Sigmoid colon (tissue), 4 donors: ENCODE measurements around the gene SRD5A1.

Experiments used
- EP300 ChIP-seq, 4 donors: sonication (generic); formaldehyde crosslinking; IDR thresholded peaks; one replicate each; pipeline ENCODE4 v1.6.1; 2017; ENCODE audit warnings: antibody characterized with exemption in 4 of 4
- POLR2AphosphoS5 ChIP-seq, 4 donors: sonication (generic); formaldehyde crosslinking; IDR thresholded peaks; one replicate each; pipeline ENCODE4 v1.6.1; 2017; ENCODE audit warnings: antibody characterized with exemption in 4 of 4
- TF ChIP-seq, protein P1 (sequence below), 4 experiments: fragments of 450-650 bp in 3 of 4; fragments of 200-600 bp in 1 of 4; IDR thresholded peaks; one replicate each; pipeline ENCODE4 v1.5.1; 2016 to 2019; ENCODE audit warnings: antibody characterized with exemption in 4 of 4, mild to moderate bottlenecking in 3 of 4, moderate library complexity in 2 of 4

DNA sequence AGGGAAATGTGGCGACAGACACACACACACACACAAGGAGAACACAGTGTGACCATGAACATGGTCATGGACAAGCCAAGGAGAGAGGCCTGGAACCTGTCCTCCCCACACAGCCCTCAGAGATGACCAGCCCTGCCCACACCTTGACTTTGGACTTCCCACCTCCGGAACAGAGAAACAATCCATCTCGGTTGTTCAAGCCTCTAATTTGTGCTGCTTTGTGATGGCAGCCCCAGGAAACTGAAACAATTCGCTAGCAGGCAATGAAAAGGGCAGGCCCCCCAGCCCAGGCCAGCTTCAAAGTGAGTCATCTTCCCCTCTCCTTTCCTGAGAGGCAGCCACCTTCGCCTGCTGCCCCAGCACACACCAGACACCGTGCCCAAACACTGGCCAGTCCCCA is 48.1 kb upstream of the SRD5A1 start:
- TF ChIP-seq, protein P1, sequence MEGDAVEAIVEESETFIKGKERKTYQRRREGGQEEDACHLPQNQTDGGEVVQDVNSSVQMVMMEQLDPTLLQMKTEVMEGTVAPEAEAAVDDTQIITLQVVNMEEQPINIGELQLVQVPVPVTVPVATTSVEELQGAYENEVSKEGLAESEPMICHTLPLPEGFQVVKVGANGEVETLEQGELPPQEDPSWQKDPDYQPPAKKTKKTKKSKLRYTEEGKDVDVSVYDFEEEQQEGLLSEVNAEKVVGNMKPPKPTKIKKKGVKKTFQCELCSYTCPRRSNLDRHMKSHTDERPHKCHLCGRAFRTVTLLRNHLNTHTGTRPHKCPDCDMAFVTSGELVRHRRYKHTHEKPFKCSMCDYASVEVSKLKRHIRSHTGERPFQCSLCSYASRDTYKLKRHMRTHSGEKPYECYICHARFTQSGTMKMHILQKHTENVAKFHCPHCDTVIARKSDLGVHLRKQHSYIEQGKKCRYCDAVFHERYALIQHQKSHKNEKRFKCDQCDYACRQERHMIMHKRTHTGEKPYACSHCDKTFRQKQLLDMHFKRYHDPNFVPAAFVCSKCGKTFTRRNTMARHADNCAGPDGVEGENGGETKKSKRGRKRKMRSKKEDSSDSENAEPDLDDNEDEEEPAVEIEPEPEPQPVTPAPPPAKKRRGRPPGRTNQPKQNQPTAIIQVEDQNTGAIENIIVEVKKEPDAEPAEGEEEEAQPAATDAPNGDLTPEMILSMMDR (IDR thresholded peaks at IDR 0.05), result no peak
- TF ChIP-seq POLR2AphosphoS5 (IDR thresholded peaks at IDR 0.05) (no peak), EP300 (IDR thresholded peaks at IDR 0.05) (no peak)
